GM19324 (cell line): Measurements from ENCODE around the gene ACTN1.

Experiments used
- ATAC-seq: cut with Tn5 transposase; IDR thresholded peaks from one replicate; pipeline ENCODE4 v1.9.1; 2021; ENCODE audit warnings: mild to moderate bottlenecking, moderate library complexity; ENCODE audit not compliant: unreplicated experiment, low FRiP score

The ACTN1 gene

GRCh38 chr14:68970736-68971135 lies 8.4 kb downstream of the ACTN1 start:
- ATAC-seq: no peak

- ATAC-seq: no peak
These were observed 9.0 kb downstream of the ACTN1 start for GRCh38 chr14:68970038-68970612.

GRCh38 chr14:68969278-68970033 lies 9.6 kb downstream of the ACTN1 start:
- ATAC-seq: no peak

- ATAC-seq: no peak
These were observed 10.4 kb downstream of the ACTN1 start for GRCh38 chr14:68968721-68969120.

- no peak for ATAC-seq
These were observed 11.1 kb downstream of the ACTN1 start for GRCh38 chr14:68968051-68968450.

- no peak for ATAC-seq
These were observed 11.6 kb downstream of the ACTN1 start for GRCh38 chr14:68967459-68967940.

- no peak for ATAC-seq
These were observed 12.2 kb downstream of the ACTN1 start for GRCh38 chr14:68966872-68967301.

- no peak for ATAC-seq
These were observed 13.8 kb downstream of the ACTN1 start for GRCh38 chr14:68965261-68965761.

- no peak for ATAC-seq
These were observed 14.6 kb downstream of the ACTN1 start for GRCh38 chr14:68964300-68965093.

- ATAC-seq: no peak
These were observed 16.4 kb downstream of the ACTN1 start for GRCh38 chr14:68962681-68963080.

- ATAC-seq: no peak
These were observed 17.1 kb downstream of the ACTN1 start for GRCh38 chr14:68961781-68962584.

- ATAC-seq: no peak
These were observed 17.7 kb downstream of the ACTN1 start for GRCh38 chr14:68961361-68961760.

GRCh38 chr14:68960123-68960522 lies 19.0 kb downstream of the ACTN1 start:
- ATAC-seq: no peak

- ATAC-seq: no peak
These were observed 20.1 kb downstream of the ACTN1 start for GRCh38 chr14:68959035-68959434.

- ATAC-seq: no peak
These were observed 20.5 kb downstream of the ACTN1 start for GRCh38 chr14:68958553-68958952.

GRCh38 chr14:68957775-68958174 lies 21.3 kb downstream of the ACTN1 start:
- no peak for ATAC-seq

GRCh38 chr14:68956724-68957123 lies 22.4 kb downstream of the ACTN1 start:
- no peak for ATAC-seq

GRCh38 chr14:68955851-68956179 lies 23.3 kb downstream of the ACTN1 start:
- ATAC-seq: no peak

GRCh38 chr14:68955164-68955850 lies 23.8 kb downstream of the ACTN1 start:
- ATAC-seq: no peak

GRCh38 chr14:68953196-68953555 lies 25.9 kb downstream of the ACTN1 start:
- ATAC-seq: no peak
